Measurements from ENCODE around the gene MYF6. TPM values are rescaled to one million over a fixed set of nuclear protein-coding genes. Genes with fewer than 3 reads are reported as not detected.
"Not testable (repeated sequence)": the region's sequence is repeated elsewhere in the genome, so short reads cannot be mapped to it uniquely, and the experiment has no call there.

The MYF6 gene
- total RNA-seq, 1 experiment from 2014 or later: not detected

DNA sequence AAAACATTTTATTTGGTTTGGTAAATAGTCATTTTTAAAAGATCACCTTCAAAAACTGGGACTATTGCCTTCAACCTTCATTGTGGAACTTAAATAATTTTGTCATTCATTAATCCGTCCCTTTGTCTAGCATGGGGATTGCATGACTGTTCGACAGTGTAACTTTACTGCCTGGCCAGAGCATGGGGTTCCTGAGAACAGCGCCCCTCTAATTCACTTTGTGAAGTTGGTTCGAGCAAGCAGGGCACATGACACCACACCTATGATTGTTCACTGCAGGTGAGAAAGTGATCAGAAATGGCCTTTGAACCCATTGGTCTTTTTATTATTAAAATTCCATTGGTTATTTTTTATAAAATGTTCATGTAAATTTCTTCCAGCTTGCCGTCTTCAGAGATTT lies 37.2 kb upstream of the MYF6 start:
- Histone ChIP-seq H3K4me3 (ENCODE audit: low read depth, low read length, poor library complexity, severe bottlenecking) (no peak overlapping the region), H3K27ac (ENCODE audit: low read depth, low read length, poor library complexity, severe bottlenecking) (no peak overlapping the region), H3K9me3 (ENCODE audit: low read depth, low read length, poor library complexity, severe bottlenecking) (no peaks in the 10 kb centered on the region), H3K4me1 (ENCODE audit: insufficient read depth, low read length, poor library complexity, severe bottlenecking) (no peaks in the 10 kb centered on the region), H3K36me3 (ENCODE audit: insufficient read depth, low read length, poor library complexity, severe bottlenecking) (no peaks in the 10 kb centered on the region), H3K27me3 (replicated peaks; ENCODE audit: insufficient read depth, low read depth, low read length, poor library complexity) (no peaks in the 10 kb centered on the region)
- DNase-seq (ENCODE audit: low spot score): no peak
- BruUV-seq (replicated peaks): no TSS peak
- CTCF ChIA-PET: no interaction called here
- intact Hi-C loops (cut with micrococcal nuclease; ENCODE audit: unreplicated experiment): no loop called here
- TF ChIP-seq EZH2 (IDR thresholded peaks at IDR 0.05; ENCODE audit: borderline replicate concordance, low read depth, low read length, poor library complexity, severe bottlenecking): no peak
- TF ChIP-seq, protein P1, sequence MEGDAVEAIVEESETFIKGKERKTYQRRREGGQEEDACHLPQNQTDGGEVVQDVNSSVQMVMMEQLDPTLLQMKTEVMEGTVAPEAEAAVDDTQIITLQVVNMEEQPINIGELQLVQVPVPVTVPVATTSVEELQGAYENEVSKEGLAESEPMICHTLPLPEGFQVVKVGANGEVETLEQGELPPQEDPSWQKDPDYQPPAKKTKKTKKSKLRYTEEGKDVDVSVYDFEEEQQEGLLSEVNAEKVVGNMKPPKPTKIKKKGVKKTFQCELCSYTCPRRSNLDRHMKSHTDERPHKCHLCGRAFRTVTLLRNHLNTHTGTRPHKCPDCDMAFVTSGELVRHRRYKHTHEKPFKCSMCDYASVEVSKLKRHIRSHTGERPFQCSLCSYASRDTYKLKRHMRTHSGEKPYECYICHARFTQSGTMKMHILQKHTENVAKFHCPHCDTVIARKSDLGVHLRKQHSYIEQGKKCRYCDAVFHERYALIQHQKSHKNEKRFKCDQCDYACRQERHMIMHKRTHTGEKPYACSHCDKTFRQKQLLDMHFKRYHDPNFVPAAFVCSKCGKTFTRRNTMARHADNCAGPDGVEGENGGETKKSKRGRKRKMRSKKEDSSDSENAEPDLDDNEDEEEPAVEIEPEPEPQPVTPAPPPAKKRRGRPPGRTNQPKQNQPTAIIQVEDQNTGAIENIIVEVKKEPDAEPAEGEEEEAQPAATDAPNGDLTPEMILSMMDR (conservative IDR thresholded peaks at IDR 0.05; ENCODE audit: low read depth, low read length): no peak
- POLR2A ChIA-PET (ENCODE audit: low non-redundant PET): no interaction called here

DNA sequence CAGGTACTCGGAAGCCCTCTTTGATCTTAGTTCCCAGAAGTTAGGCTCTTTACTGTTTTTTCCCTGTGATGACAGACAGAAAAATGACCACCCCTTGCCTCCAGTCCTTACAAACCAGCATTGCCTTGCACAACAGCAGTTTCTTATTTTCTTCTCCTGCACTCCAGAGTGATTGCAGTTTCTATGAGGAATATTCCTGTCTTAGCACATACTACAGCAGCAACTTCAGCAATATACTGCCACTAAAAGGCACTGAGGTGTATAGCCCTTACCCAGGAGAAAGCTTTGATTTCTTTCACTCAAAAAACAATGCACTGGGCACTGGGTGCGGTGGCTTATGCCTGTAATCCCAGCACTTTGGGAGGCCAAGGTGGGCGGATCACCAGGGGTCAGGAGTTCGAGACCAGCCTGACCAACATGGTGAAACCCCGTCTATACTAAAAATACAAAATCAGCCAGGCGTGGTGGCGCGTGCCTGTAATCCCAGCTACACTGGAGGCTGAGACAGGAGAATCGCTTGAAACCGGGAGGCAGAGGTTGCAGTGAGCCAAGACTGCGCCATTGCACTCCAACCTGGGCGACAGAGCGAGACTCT lies 31.3 kb upstream of the MYF6 start:
- H3K4me3 ChIP-seq (ENCODE audit: low read depth, low read length, poor library complexity, severe bottlenecking); H3K27ac ChIP-seq (ENCODE audit: low read depth, low read length, poor library complexity, severe bottlenecking); BruUV-seq (replicated peaks); intact Hi-C loops (cut with micrococcal nuclease; ENCODE audit: unreplicated experiment); H3K9me3 ChIP-seq (ENCODE audit: low read depth, low read length, poor library complexity, severe bottlenecking); CTCF ChIA-PET; POLR2A ChIA-PET (ENCODE audit: low non-redundant PET); H3K36me3 ChIP-seq (ENCODE audit: insufficient read depth, low read length, poor library complexity, severe bottlenecking); H3K27me3 ChIP-seq (replicated peaks; ENCODE audit: insufficient read depth, low read depth, low read length, poor library complexity); H3K4me1 ChIP-seq (ENCODE audit: insufficient read depth, low read length, poor library complexity, severe bottlenecking): not testable (repeated sequence)
- TF ChIP-seq, protein P1 (conservative IDR thresholded peaks at IDR 0.05; ENCODE audit: low read depth, low read length): peak; percentile 37
- peak; percentile 21 for DNase-seq (ENCODE audit: low spot score)

DNA sequence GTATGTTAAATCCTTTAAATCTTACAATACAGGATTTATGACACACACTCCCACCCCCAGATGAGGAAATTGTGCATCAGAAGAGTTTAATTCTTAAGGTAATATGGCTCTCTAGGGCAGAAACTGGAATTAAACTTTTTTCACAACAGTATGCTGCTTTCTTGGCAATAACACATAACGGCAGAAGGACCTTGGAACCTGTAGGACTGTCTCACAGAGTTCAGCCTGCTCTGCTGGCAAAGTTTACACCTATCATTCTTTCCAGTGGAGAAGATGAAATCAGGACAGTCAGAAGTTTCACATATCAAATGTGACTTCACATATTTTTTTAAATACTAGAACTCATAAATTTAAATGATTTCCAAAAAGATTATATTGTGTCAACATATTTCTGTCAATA lies 30.6 kb upstream of the MYF6 start:
- ChIA-PET CTCF (no interaction called here), POLR2A (ENCODE audit: low non-redundant PET) (no interaction called here)
- Histone ChIP-seq H3K36me3 (ENCODE audit: insufficient read depth, low read length, poor library complexity, severe bottlenecking) (no peaks in the 10 kb centered on the region), H3K9me3 (ENCODE audit: low read depth, low read length, poor library complexity, severe bottlenecking) (no peaks in the 10 kb centered on the region), H3K4me3 (ENCODE audit: low read depth, low read length, poor library complexity, severe bottlenecking) (no peak overlapping the region), H3K4me1 (ENCODE audit: insufficient read depth, low read length, poor library complexity, severe bottlenecking) (peaks cover 8% of the 10 kb centered on the region), H3K27me3 (replicated peaks; ENCODE audit: insufficient read depth, low read depth, low read length, poor library complexity) (no peaks in the 10 kb centered on the region), H3K27ac (ENCODE audit: low read depth, low read length, poor library complexity, severe bottlenecking) (no peak overlapping the region)
- no TSS peak for BruUV-seq (replicated peaks)
- TF ChIP-seq, protein P1 (conservative IDR thresholded peaks at IDR 0.05; ENCODE audit: low read depth, low read length): no peak
- no peak for TF ChIP-seq EZH2 (IDR thresholded peaks at IDR 0.05; ENCODE audit: borderline replicate concordance, low read depth, low read length, poor library complexity, severe bottlenecking)
- intact Hi-C loops (cut with micrococcal nuclease; ENCODE audit: unreplicated experiment): no loop called here
- DNase-seq (ENCODE audit: low spot score): no peak

All from A673 (cell line).